Measurements from ENCODE around the gene LAMTOR4. TPM values are rescaled to one million over a fixed set of nuclear protein-coding genes. Genes with fewer than 3 reads are reported as not detected.

LAMTOR4 gene
- total and polyA plus RNA-seq, 2 of the 13 experiments (the other 11 are each of a cell fraction or from before 2014, with no cell fraction given) = 115 to 118 TPM

DNA sequence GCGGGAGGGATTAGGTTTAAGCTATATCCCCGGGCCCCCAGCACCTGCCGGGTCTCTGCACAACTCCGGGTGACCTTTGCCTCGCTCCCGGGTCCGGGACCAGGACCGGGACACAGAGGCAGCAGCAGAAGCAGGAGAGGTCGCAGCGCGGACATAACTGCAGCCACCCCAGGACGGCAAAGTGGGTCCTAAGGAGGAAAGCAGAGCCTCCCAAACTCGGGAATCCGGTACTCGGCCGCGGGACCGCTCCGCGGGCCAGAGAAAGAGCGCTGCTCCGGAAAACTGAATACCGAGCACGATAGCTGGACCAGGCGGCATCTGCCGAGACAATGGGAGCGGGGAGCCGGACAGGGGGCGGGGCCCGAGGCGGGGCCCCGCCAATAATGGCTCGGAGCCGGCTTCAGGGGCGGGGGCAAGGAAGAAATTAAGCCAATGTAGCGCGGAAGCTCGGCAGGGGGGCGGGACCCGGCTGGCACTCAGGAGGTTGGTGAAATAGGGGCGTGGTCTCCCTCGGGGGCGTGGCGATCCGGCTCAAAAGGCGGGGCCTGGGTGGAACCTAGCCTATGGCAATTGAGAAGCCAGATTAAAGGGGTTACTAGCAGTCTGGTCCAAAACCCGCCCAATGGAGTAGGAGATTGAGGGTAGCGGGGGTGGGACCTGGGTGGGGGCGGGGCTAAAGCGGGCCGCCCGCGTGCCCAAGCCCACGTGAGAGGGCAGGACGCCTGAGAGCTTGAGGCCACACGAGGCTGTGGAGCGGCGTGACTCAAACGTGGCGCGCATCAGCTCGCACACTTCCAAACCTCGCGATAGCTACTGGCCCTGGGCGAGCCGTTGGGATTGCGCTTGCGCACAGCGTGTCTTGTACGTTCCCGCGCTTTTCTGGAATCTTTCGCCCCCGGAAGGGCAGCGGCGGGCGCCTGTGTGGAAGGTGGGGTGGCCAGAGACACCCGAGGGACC lies 28.6 kb downstream of the LAMTOR4 start, which contains the start of the genes GPC2 and STAG3 (continued):
- TF ChIP-seq, protein P1, sequence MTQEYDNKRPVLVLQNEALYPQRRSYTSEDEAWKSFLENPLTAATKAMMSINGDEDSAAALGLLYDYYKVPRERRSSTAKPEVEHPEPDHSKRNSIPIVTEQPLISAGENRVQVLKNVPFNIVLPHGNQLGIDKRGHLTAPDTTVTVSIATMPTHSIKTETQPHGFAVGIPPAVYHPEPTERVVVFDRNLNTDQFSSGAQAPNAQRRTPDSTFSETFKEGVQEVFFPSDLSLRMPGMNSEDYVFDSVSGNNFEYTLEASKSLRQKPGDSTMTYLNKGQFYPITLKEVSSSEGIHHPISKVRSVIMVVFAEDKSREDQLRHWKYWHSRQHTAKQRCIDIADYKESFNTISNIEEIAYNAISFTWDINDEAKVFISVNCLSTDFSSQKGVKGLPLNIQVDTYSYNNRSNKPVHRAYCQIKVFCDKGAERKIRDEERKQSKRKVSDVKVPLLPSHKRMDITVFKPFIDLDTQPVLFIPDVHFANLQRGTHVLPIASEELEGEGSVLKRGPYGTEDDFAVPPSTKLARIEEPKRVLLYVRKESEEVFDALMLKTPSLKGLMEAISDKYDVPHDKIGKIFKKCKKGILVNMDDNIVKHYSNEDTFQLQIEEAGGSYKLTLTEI (CRISPR knock-in tag; conservative IDR thresholded peaks at IDR 0.05) = no peak
- TF ChIP-seq KAT8 (CRISPR knock-in tag; IDR thresholded peaks at IDR 0.05) (no peak), CEBPG (CRISPR knock-in tag; IDR thresholded peaks at IDR 0.05) (no peak), ATAD3A (CRISPR knock-in tag; IDR thresholded peaks at IDR 0.05) (no peak), PRMT3 (CRISPR knock-in tag; IDR thresholded peaks at IDR 0.05; ENCODE audit: borderline replicate concordance, low read depth) (no peak), GATA4 (IDR thresholded peaks at IDR 0.05; ENCODE audit: borderline replicate concordance, low read depth) (no peak), STAG1 (CRISPR knock-in tag; IDR thresholded peaks at IDR 0.05) (no peak), MIER2 (CRISPR knock-in tag; IDR thresholded peaks at IDR 0.05) (no peak), FOXP1 (IDR thresholded peaks at IDR 0.05) (no peak), FOXP1 (CRISPR knock-in tag; IDR thresholded peaks at IDR 0.05) (no peak), ZZZ3 (CRISPR knock-in tag; IDR thresholded peaks at IDR 0.05; ENCODE audit: borderline replicate concordance) (no peak), SALL1 (CRISPR knock-in tag; IDR thresholded peaks at IDR 0.05) (no peak; the same call in 1 of the 2 replicates), ZNF329 (CRISPR knock-in tag; IDR thresholded peaks at IDR 0.05; ENCODE audit: low read depth) (no peak), ZBTB38 (CRISPR knock-in tag; IDR thresholded peaks at IDR 0.05) (peak; percentile 86), ZNF710 (CRISPR knock-in tag; IDR thresholded peaks at IDR 0.05; ENCODE audit: borderline replicate concordance) (0 out of 2 replicates have a peak, but pooled peaks have one; percentile 22), DRAP1 (CRISPR knock-in tag; IDR thresholded peaks at IDR 0.05) (peak; percentile 45; the same call in 1 of the 2 replicates), SOX13 (IDR thresholded peaks at IDR 0.05) (no peak), SOX13 (CRISPR knock-in tag; conservative IDR thresholded peaks at IDR 0.05 in 1 of 2, IDR thresholded peaks at IDR 0.05 in 1 of 2) (no peak), XRCC5 (optimal IDR thresholded peaks at IDR 0.05; ENCODE audit: low read length) (no peak), ZFY (CRISPR knock-in tag; IDR thresholded peaks at IDR 0.05) (peak; percentile 20; the same call in 1 of the 2 replicates), RFX5 (IDR thresholded peaks at IDR 0.05; ENCODE audit: low read depth, low read length) (no peak), KLF11 (CRISPR knock-in tag; IDR thresholded peaks at IDR 0.05) (no peak), NR1H2 (CRISPR knock-in tag; IDR thresholded peaks at IDR 0.05; ENCODE audit: borderline replicate concordance, low read depth) (0 out of 2 replicates have a peak, but pooled peaks have one; percentile 45)
- TF ChIP-seq, protein P2, sequence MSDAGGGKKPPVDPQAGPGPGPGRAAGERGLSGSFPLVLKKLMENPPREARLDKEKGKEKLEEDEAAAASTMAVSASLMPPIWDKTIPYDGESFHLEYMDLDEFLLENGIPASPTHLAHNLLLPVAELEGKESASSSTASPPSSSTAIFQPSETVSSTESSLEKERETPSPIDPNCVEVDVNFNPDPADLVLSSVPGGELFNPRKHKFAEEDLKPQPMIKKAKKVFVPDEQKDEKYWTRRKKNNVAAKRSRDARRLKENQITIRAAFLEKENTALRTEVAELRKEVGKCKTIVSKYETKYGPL (CRISPR knock-in tag; IDR thresholded peaks at IDR 0.05) = no peak
- TF ChIP-seq, protein P3, sequence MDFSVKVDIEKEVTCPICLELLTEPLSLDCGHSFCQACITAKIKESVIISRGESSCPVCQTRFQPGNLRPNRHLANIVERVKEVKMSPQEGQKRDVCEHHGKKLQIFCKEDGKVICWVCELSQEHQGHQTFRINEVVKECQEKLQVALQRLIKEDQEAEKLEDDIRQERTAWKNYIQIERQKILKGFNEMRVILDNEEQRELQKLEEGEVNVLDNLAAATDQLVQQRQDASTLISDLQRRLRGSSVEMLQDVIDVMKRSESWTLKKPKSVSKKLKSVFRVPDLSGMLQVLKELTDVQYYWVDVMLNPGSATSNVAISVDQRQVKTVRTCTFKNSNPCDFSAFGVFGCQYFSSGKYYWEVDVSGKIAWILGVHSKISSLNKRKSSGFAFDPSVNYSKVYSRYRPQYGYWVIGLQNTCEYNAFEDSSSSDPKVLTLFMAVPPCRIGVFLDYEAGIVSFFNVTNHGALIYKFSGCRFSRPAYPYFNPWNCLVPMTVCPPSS (IDR thresholded peaks at IDR 0.05) = no peak
